GM12891 (cell line): ENCODE results near the gene AK6.

Source experiments
- PAX5 ChIP-seq: IDR thresholded peaks from 2 replicates; pipeline ENCODE4 v1.6.1; 2011; ENCODE audit warnings: low read length, moderate library complexity, mild to moderate bottlenecking; ENCODE audit not compliant: insufficient read depth, severe bottlenecking
- POLR2A ChIP-seq: IDR thresholded peaks from 2 replicates; pipeline ENCODE4 v1.6.1; 2011; ENCODE audit warnings: low read depth, low read length, control low read depth
- POLR2AphosphoS5 ChIP-seq: IDR thresholded peaks from 2 replicates; pipeline ENCODE4 v1.6.1; 2011; ENCODE audit warnings: low read depth, low read length, control low read depth
- POU2F2 ChIP-seq: IDR thresholded peaks from 2 replicates; pipeline ENCODE4 v1.6.1; 2011; ENCODE audit warnings: low read depth, mild to moderate bottlenecking, control low read depth, low read length, moderate library complexity
- SPI1 ChIP-seq: IDR thresholded peaks from 2 replicates; pipeline ENCODE4 v1.6.1; 2011; ENCODE audit warnings: low read depth, low read length, control low read depth
- TAF1 ChIP-seq: IDR thresholded peaks from 2 replicates; pipeline ENCODE4 v1.6.1; 2011; ENCODE audit warnings: low read depth, low read length, control low read depth

GRCh38 chr5:69350664-69351063, 18.7 kb downstream of the AK6 start:
- TF ChIP-seq POLR2A (no peak), TAF1 (no peak), POLR2AphosphoS5 (no peak), SPI1 (no peak), PAX5 (no peak), POU2F2 (no peak)
